NCI-H187 treated with DMSO at 0.1 percent for 48 hours (cell line): Measurements from ENCODE around the gene NCKAP5L.

Experiments
- DNase-seq: peaks from one replicate; lab custom pipeline; 2025; lab: John Stamatoyannopoulos, UW

The NCKAP5L gene

GRCh38 chr12:49823350-49823749 lies 4.9 kb downstream of the NCKAP5L start:
- DNase-seq = no peak

- no peak for DNase-seq
Measured at GRCh38 chr12:49821373-49822287, 6.6 kb downstream of the NCKAP5L start.

GRCh38 chr12:49819786-49820185 lies 8.4 kb downstream of the NCKAP5L start:
- no peak for DNase-seq

GRCh38 chr12:49818241-49818895 lies 9.8 kb downstream of the NCKAP5L start:
- DNase-seq = no peak

GRCh38 chr12:49813131-49813530 lies 15.1 kb downstream of the NCKAP5L start:
- DNase-seq = no peak

GRCh38 chr12:49811961-49812401 lies 16.2 kb downstream of the NCKAP5L start:
- no peak for DNase-seq

- no peak for DNase-seq
Measured at GRCh38 chr12:49811136-49811535, 17.1 kb downstream of the NCKAP5L start.

- DNase-seq = no peak
Measured at GRCh38 chr12:49809906-49810389, 18.3 kb downstream of the NCKAP5L start.

- no peak for DNase-seq
Measured at GRCh38 chr12:49809381-49809905, 18.8 kb downstream of the NCKAP5L start.

- no peak for DNase-seq
Measured at GRCh38 chr12:49808686-49809380, 19.4 kb downstream of the NCKAP5L start.

GRCh38 chr12:49807991-49808580 lies 20.1 kb downstream of the NCKAP5L start:
- DNase-seq = no peak

GRCh38 chr12:49806877-49807276 lies 21.3 kb downstream of the NCKAP5L start:
- DNase-seq = no peak

- no peak for DNase-seq
Measured at GRCh38 chr12:49806321-49806813, 21.8 kb downstream of the NCKAP5L start.

GRCh38 chr12:49805409-49805808 lies 22.8 kb downstream of the NCKAP5L start:
- no peak for DNase-seq

GRCh38 chr12:49804821-49805220 lies 23.4 kb downstream of the NCKAP5L start:
- DNase-seq = no peak

GRCh38 chr12:49803693-49804450 lies 24.3 kb downstream of the NCKAP5L start:
- no peak for DNase-seq

GRCh38 chr12:49801141-49802063 lies 26.8 kb downstream of the NCKAP5L start:
- DNase-seq = no peak

GRCh38 chr12:49800421-49801140 lies 27.6 kb downstream of the NCKAP5L start:
- no peak for DNase-seq

GRCh38 chr12:49798934-49799333 lies 29.3 kb downstream of the NCKAP5L start:
- no peak for DNase-seq
